HuH-7 (cell line): ENCODE measurements around the gene IFNL2.
"Not testable (repeated sequence)": the region's sequence is repeated elsewhere in the genome, so short reads cannot be mapped to it uniquely, and the experiment has no call there.

Experiments used
- DNase-seq: peaks from one replicate; pipeline ENCODE4 v3.0.0; 2011; ENCODE audit warnings: low spot score

IFNL2 gene

DNA sequence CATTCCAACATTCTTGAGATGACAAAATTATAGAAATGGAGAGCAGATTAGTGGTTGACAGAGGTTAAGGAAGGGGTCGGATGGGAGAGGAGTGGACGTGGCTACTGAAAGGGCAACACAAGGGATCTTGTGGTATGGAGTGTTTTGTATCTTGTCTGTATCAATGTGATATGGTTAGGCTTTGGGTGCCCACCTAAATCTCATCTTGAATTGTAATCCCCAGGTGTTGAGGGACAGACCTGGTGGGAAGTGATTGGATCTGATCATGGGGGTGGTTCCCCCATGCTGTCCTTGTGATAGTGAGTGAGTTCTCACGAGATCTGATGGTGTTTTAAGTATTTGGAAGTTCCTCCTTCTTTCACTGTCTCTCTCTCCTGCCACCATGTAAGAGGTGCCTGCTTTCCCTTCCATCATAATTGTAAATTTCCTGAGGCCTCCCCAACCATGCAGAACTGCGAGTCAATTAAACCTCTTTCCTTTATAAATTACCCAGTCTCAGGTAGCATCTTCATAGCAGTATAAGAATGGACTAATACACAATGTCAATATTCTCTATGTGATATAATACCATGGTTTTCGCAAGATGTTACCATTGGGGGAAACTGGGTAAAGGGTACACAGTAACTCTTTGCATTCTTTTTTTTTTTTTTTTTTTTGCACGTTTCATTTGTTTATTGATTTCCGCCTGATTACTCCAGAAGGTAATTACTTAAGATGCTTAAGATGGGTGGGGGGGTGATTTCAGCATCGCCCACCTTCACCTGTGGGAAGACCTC lies 14.6 kb upstream of the IFNL2 start:
- DNase-seq: no peak

DNA sequence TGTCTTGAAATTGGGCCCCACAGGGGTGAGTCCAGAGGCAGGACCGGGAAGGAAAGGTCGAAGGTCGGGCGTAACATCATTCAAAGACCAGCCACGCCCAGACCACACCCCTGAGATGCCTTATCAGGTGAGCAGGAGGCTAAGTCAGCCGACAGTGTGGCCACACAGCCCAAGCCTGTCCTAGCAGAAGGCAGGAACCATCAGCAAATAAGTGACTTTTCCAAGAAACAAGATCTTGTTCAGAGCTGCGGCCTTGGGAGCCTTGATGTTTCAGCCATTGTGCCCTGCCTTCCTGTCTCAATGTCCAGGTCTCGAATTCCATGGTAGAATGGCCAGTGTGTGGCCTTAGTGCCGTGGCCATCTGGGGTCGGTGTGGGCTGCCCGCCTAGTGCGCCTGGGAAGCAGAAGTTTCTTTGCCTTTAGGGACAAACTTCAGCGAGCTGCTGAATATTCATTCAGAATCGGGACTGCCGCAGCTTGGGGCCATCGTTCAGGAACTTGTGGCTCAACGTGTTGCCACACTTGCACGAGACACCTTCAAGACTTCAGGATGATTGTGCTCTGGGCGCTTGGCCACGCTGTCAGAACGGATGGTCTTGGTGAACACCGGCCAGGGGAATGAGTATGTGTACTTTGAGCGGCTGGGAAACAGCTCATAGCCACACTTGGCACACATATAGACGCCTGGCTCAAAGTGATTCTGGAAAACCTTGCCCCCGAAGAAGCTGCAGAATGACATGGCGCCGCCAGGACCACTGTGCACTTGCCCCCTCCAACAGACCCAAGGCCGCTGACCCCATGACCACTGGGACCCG lies 13.5 kb upstream of the IFNL2 start:
- no peak for DNase-seq

DNA sequence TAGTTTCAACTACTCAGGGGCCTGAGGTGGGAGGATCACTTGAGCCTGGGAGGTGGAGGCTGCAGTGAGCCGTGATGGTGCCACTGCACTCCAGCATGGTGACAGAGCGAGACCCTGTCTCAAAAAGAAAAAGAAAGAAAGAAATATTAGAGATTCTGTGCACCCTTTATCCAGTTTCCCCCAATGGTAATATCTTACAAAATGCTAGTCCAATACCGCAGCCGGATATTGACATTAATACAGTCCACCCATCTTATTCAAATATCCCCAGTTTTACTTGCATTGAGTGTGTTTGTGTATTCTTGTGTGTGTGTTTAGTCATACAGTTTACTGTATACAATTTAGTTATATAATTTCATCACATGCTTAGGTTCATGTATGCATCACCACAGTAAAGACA lies 11.0 kb upstream of the IFNL2 start:
- DNase-seq: no peak

DNA sequence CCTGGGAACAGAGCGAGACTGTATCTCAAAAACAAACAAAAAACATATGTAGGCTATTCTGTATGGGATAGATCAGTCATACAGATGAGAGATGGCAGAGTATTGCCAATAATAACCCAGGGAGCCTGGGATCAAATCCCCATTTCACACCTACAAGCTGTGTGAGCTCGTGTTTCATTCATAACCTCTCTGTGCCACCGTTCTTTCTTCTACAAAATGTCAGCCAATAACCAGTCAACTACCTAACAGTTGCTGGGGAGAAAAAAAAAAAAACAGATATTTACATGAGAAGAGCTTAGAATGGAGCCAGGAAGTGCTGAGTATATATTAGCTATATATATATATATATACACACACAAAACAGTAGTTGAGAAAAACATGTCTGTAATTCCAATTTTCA lies 6.5 kb upstream of the IFNL2 start:
- no peak for DNase-seq

DNA sequence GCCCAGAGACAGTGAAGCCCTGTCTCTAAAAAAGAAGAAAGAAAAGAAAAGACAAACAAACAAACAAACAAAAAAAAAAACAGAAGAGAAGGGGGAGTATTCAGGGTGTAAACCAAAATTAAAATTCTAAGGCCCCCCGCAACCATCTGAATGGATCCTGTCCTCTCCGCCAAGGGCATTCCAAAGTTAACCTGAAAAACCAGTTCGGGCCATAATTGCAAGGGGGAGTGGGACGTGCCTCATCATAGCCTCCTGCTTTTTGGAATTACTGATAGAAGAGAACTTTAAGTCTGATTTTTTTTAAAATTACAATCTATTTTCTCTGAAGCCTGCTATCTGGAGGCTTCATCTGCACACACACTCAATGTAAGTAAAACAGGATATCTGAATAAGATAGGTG lies 5.7 kb upstream of the IFNL2 start:
- no peak for DNase-seq

DNA sequence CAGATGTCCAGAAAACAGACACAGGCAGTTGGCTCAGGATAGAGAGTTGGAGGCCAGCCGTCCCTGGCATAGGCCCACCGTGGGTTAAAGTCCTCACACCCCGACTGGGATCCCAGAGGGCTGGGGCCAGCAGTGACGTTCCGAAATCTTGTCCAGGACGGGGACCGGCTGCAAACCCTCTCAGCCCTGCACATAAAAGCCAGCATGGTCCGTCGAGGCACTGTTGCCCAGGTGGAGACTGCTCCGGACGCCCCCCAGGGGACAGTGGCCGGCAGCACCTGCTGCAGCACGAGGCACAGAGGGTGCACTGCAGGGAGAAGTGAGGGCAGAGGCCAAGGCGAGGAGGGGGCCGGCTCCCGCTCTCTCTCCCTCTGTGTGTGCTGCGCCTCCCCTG lies 4.3 kb upstream of the IFNL2 start:
- DNase-seq: no peak

DNA sequence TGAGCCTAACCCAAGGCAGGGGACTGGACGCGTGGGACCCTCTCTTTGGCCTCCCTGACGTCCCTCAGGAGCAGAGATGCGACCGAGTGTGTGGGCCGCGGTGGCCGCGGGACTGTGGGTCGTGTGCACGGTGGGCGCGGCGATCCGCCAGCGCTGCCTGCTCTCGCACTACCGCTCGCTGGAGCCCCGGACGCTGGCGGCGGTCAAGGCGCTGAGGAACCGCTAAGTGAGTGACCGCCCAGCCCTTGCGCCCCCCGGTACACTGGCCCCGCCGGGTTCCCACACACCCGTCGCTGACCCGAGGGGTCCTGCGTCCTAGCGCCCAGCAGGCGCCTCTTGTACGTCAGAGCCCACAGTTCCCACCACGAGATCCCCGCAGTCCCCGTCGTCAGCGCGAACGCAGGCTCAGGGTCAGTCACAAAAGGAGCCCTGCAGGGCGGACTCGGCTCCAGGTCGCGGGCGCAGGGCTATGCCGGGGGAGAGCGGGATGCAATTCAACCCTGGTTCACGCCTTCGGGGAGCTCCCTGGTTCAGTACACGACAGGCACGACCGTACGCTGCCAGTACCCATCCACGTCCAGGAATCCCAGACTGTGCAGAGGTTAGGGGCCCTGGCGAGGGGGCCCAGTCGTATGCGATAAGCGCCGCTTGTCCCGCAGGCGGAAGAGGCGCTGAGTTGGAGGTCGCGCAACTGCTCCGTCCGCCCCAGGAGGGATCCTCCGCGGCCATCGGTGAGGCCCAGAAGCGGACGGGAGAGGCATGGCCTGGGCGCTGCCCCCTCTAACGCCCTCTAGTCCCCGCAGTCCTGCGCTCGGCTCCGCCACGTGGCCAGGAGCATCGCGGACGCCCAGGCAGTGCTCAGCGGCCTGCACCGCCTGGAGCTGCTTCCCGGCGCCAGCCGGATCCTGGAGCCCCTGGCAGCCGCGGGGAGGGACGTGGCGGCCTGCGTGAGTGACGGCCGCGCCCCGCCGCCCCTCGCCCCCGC lies 3.6 kb upstream of the IFNL2 start:
- no peak for DNase-seq

DNA sequence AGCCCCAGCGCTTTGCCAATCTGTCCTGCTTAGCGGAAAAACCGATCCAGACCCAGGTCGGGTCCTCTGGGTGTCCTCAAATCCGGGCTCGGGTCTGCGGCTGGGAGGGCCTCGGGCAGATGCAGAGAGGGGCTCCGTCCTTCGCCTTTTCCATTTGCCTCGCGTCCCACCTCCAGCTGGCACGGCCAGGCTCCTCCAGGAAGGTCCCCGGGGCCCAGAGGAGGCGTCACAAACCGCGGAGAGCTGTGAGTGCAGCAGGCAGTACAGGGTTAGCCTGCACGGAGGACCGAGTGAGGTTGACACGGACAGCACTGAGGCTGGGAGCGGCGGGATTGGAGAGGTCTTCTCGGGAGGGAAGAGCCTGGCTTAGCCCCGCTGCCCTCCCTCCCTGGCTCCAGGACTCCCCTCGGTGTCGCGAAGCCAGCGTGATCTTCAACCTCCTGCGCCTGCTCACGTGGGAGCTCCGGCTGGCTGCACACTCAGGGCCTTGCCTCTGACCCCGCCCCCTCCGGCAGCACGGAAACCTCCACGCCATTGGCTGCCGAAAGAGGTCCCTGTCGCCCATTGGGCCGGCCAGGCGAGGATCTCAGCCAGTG lies 2.8 kb upstream of the IFNL2 start:
- no peak for DNase-seq

DNA sequence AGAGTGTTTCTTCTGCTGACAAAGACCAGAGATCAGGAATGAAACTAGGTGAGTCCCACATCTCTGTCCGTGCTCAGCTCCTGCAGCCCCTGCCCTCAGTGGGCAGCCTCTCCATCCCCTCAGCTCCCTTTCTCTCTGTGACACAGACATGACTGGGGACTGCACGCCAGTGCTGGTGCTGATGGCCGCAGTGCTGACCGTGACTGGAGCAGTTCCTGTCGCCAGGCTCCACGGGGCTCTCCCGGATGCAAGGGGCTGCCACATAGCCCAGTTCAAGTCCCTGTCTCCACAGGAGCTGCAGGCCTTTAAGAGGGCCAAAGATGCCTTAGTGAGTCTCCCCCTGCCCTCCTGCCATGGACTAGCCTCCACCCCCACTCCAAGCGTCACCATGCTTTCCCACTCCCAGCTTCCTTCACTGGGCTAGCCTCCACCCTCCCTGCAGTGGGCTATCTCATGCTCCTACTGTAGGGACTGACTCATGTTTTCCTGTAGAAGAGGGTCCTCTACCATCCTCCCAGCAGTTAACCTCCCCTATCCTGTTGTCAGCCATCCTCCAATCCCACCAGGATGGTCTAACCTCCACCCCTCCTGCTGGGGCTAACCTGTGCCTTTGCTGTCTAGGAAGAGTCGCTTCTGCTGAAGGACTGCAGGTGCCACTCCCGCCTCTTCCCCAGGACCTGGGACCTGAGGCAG lies 481 bp downstream of the IFNL2 start:
- DNase-seq: not testable (repeated sequence)

DNA sequence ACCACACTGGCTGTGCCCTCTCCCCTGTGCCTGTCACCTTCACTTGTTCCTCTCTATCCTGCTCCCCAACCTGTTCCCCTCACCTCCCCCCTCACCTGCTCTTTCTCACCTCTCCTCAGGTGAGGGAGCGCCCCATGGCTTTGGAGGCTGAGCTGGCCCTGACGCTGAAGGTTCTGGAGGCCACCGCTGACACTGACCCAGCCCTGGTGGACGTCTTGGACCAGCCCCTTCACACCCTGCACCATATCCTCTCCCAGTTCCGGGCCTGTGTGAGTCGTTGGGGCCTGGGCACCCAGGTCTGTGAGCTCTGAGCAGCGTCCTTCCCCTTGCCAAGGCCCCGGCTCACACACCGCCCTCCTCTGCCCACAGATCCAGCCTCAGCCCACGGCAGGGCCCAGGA lies 1.2 kb downstream of the IFNL2 start:
- not testable (repeated sequence) for DNase-seq

DNA sequence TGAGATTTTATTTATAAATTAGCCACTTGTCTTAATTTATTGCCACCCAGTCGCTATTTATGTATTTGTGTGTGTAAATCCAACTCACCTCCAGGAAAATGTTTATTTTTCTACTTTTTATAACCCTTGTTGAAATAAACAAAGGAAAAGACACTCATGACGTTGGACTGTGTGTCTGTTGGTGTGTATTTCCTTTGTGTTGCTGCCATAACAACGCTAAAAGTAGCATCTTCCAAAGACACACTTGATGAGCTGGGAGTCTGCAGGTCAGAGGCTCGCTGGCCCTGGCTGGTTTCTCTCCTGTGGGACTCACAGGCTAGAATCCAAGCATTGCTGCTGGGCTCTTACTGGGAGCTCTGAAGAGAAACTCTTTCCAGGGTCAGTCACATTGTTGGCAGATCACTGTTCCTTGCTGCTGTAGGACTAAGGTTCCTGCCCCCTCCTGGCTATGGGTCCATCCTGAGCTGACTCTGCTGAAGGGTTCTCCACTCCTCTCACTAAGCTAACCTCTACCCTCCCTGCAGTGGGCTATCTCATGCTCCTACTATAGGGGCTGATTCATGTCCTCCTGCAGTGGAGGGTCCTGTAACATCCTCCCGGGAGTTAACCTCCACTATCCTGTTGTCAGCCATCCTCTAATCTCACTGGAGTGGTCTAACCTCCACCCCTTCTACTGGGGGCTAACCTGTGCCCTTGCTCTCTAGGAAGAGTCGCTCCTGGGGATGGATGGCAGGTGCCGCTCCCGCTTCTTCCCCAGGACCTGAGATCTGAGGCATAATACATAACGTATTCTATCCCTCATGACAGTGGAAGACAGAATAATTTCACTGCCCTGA lies 2.1 kb downstream of the IFNL2 start:
- DNase-seq: no peak

DNA sequence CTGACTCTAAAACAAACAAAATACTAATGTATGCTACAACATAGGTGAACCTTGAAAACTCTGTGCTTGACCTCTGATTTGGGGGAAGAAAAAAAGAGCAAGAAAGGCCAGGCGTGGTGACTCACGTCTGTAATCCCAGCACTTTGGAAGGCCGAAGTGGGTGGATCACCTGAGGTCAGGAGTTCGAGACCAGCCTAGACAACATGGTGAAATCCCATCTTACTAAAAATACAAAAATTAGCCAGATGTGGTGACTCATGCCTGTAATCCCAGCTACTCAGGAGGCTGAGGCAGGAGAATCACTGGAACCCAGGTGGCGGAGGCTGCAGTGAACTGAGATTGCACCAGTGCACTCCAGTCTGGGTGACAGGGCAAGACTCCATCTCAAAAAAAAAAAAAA lies 5.7 kb downstream of the IFNL2 start:
- DNase-seq: not testable (repeated sequence)

DNA sequence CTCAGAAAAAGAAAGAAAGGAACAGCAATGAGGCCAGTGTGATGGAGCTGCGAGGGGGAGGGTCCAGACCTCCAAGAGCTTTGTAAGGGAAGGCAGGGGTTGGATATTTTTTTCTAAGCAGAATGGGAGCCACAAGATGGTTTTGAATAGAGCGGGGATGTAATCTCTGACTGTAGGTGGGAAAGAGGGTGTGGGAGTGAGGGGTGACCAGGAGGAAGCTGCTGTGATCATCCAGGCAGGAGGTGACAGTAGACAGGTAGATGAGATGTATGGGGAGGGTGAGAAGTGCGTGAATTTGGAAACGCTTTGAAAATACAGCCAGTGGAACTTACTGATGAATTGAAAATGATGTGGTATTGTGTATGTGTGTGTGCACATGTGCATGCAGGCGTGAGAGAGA lies 7.4 kb downstream of the IFNL2 start:
- no peak for DNase-seq

DNA sequence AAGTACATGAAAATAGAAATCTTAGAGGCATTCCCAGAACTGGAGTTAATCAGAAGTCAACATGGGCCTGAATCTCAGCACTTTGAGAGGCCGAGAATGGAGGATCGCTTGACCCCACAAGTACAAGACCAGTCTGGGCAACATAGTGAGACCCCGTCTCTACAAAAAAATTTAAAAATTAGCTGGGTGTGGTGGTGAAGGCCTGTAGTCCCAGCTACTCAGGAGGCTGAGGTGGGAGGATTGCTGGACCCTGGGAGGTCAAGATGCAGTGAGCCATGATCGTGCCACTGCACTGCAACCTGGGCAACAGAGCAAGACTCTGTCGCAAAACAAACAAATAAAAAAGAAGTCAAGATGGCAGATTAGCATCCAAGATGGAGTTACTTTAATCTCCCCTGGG lies 8.5 kb downstream of the IFNL2 start:
- DNase-seq: no peak

DNA sequence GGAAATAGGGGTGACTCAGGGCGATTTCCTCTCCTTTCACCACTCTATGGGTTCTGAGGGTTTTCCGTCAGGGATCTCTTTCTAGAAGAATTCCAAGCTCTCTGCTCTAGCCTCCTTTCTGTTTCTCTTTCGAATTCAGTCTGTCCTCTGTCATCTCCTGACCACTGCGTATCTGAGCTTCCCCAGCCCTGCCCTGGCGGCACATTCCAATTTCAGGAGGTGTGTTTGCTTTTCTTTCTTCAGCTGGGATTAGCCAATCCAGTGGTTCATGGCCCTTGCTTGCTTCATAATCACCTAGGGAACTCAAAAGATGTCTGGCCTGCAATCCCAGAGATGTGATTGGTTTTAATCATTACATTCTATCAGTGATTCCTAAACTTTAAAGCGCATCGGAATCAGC lies 9.4 kb downstream of the IFNL2 start:
- DNase-seq: peak; percentile 92

DNA sequence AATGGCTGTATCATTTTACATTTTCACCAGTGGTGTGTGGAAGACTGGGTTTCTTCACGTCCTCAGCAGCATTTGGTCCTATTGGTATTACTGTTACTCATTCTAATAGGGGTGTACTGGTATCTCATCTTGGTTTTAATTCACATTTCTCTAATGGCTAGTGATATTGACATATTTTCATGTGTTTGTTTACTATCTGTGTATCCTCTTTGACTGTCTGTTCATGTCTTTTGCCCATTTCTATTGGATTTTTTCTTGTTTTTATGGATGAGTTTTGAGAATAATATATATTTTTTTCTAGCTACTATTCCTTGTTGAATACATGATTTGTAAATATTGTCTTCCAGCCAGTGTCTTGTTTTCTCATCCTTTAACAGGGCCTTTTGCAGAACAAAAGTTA lies 13.8 kb downstream of the IFNL2 start:
- DNase-seq: no peak

DNA sequence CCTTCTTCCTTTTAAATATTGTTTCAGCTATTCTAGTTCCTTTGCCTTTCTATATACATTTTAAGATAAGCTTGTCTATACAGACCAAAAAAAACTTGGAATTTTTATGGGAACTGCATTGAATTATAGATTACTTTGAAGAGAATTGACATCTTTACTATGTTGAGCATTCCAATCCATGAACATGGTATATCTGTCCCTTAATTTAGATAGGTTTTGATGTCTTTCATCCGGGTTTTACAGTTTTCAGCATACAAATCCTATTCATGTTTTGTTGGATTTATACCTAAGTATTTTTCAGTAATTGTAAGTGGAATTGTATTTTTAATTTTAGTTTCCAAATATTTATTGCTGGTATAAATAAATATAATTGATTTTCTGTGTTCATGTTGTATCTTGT lies 15.8 kb downstream of the IFNL2 start:
- DNase-seq: no peak

DNA sequence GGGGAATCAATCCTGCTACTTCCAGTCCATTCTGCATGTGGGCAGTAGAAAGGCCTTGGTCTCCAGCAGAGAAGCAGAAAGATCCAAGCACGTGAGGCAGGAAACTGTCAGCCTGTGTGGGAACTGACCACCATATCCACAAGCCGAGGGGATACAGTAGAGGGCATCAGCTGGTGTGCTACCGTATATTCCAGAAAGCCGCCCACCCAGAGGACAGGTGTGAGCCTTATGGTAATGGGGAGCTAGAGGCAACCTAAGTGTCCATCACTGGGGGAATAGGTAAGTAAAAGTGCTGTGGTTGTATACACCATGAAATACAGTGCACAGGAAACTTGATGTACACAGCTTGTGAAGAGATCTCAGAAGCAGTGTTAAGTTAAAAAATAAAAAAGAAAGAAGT lies 25.2 kb downstream of the IFNL2 start:
- no peak for DNase-seq

DNA sequence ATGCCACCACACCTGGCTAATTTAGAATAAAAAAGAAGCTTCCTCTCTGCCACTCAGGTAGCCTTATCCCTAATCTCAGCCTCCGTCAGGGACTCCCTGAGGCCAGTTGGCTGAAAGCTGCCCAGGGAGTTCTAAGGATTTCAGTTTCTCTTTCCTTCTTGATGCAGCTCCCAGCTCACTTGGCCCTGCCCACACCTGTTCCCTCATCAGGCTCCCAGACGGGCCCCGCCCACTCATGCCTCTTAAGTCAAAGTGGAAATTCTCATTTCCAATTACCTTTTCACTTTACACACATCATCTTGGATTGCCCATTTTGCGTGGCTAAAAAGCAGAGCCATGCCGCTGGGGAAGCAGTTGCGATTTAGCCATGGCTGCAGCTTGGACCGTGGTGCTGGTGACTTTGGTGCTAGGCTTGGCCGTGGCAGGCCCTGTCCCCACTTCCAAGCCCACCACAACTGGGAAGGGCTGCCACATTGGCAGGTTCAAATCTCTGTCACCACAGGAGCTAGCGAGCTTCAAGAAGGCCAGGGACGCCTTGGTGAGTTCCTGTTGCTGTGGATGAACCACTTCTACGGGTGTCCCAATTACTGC lies 28.0 kb downstream of the IFNL2 start, which contains the start of gene IFNL1:
Gene IFNL1, plus strand, starts transcription at position 353 of the 591 bp plus-strand sequence. Its CDS starts 15 bp downstream, at position 368.
- DNase-seq: no peak

DNA sequence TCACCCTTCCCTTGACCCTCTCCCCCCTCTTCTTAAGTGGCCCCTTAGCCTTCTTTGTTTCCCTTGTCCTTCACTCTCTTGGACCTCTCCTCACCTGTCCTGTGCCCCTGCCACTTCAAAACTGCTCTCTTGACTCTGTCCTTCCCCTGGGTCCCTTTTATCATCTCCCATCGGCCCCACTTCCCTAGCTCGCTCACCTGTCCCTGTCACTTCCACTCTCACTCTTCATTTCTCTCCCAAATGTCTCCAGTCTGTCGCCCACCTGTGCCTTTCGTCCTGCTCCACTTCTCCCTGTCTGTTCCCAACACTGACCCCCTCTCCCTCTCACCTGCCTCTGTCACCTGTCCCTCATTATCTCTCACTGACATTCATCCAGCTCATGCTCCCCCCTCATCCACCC lies 28.7 kb downstream of the IFNL2 start:
- no peak for DNase-seq
